ENCODE measurements around the gene USP2.
A peak's percentile ranks its signal among the peaks of the same experiment; 100 is the strongest.

USP2 gene

DNA sequence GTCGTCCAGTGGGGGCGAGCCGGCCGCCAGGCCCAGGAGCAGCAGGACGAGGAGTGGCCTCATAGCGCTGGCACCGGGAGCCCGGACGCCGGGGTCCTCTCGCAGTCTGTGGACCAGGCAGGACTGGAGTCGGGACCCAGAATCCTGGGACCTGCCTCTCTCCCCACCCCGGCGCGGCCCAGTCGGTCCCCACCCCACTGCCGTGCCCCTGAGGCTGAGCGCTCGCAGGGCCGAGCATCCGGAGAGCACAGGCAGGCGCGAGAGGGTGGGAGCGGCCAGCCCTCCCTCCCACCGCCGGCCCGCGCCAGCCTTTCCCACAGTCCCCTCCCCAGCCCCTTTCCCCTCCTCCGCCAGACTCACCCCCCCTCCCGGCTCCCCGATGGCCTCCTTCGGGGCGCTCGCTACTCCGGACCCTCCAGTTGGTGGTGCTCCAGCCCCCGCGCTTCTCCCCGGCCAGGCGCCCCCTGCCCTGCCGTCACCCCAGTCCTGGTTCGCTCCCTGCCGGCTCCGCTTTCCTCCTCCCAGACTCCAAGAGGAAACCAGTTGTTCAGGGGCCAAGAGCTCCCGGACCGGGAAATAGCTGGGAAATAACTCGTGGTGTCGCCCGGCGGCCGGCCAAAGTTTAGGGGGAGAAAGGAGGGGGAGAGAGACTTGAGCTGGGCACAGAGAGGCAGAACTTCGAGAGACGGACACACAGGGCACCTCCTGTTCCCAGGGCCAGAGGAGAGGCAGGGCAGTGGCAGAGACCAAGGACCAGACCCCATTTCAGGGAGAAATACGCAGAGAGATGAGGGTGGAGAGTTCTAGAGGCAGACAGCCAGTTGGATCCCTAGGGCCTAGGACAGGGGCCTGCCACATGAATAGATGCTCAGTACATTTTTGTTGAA is 40.9 kb downstream of the USP2 start, which contains the start of gene C1QTNF5:
TSS of gene C1QTNF5 (minus strand) at position 549 of the 887 bp plus-strand sequence. CDS start at position 63, 486 bp downstream.
- DNase-seq: no peak

GRCh38 chr11:119339589-119340334 is 41.7 kb downstream of the USP2 start:
- DNase-seq: peak; percentile 29

DNA sequence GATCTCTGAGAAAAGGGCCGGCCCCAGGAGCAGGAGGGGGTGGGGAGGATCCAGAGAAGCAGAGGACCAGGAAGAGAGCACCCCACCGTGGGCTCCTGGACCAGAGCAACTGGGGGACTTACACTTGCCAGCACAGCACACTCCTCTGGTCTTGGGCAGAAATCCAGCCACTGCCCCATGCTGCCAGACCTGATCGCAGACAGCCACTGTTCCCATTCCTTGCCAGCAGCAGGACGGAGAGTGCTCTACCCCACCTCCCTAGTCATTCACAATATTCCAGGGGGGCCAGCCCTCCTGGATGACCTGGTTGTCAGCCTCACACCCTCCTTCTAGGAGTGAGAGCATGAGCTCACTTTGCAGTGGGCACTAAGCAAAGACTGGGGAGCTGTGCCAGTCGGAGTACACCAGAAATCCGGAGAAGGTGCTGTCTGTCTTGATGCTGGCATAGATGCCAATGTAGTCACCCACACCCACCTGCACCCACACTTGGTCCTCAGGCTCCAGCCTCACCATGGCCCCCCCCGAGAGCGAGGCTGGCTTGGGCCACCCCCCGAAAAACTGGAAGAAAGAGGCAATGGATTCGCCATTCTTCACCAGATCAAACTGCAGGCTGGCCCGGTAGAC is 42.4 kb downstream of the USP2 start:
- no peak for DNase-seq

DNA sequence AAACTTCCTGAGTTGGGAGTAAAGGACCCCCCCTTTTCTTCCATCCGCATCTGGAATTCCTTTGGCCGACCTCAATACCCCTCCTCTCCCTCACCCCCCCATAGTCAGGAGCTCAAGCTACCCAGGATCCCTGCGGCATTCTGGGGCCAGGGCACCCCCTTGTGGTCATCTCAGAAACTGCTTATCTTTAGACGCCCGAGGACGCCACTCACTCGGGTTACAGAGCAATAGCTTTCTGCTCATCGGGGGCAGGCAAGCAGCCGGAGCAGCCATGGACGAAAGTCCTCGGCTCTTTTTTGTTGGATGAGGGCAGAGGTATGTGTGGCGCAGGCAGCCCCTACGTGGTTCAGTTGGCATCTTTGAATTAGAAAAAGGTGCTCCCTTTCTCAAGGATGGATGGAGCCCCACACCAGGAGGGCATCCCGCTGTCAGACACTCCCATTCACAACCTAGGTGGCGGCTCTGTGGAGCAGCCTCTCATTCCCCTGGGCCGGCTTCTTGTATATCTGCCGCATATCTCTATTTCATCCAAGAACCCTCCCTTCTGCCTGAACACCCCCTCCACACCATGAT is 43.1 kb downstream of the USP2 start:
- DNase-seq: peak; percentile 74

DNA sequence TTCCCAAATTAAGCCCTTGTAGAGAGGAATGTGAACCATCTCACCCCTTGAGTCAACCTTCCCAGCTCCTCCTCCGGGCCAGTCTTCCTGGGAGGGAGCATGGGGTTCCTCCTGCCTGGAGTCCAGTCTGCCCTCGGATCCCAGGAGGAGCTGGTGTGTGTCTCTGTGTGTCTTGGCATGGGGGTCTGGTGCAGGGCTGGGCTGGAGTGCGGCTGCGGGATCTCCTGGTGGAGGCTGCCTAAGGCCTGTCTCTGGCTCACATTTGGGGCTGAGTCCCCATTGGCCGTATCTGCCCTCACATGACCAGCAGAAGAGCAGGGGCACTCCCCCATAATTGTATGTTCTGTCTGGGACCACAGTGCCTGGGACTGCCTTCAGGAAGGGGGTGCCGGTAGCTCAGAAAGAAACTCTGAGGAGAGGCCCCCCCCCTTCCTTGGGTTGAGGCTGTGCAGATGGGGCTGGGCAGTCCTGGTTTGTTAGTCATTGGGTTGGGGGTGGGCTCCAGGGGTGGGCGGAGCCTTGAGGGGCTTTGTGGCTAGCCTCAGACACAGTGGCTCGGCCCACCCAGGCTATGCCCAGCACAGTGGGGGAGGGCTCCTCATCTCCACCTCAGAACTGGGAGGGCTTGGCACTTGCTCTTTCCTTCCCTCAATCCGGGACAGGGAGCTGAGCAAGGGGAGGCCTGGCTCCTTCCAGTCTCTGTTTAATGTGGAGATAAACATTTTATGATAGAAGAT is 43.7 kb downstream of the USP2 start:
- DNase-seq: no peak

- no peak for DNase-seq
Measured at GRCh38 chr11:119336744-119337469, 44.6 kb downstream of the USP2 start.

DNA sequence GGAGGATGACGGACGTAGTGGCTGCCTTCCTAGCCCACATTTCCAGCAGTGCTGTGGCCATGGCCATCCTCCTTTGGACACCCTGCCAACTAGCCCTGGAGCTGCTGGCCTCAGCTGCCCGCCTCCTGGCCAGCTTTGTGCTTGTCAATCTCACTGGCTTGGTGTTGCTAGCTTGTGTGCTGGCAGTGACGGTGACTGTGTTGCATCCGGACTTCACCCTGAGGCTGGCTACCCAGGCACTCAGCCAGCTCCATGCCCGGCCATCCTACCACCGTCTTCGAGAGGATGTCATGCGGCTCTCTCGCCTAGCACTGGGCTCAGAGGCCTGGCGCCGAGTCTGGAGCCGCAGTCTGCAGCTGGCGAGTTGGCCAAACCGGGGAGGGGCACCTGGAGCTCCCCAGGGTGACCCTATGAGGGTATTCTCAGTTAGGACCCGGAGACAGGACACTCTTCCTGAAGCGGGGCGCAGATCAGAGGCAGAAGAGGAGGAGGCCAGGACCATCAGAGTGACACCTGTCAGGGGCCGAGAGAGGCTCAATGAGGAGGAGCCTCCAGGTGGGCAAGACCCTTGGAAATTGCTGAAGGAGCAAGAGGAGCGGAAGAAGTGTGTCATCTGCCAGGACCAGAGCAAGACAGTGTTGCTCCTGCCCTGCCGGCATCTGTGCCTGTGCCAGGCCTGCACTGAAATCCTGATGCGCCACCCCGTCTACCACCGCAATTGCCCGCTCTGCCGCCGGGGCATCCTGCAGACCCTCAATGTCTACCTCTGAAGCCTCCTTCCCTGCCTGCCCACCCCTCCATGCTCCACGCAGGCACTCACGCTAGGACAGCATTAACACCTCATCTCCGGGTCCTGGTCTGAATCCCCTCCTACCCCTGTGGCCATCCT is 45.6 kb downstream of the USP2 start:
- no peak for DNase-seq

DNA sequence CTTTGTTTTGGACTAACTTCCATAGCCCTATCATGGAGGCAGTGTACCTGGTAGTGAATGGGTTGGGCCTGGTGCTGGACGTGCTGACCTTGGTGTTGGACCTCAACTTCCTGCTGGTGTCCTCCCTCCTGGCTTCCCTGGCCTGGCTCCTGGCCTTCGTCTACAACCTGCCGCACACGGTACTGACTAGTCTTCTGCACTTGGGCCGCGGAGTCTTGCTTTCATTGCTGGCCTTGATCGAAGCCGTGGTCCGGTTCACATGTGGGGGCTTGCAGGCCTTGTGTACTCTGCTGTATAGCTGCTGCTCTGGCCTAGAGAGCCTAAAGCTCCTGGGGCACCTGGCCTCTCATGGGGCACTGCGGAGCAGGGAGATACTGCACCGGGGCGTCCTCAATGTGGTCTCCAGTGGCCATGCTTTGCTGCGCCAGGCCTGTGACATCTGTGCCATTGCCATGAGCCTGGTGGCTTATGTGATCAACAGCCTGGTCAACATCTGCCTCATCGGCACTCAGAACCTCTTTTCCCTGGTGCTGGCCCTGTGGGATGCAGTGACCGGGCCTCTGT is 46.3 kb downstream of the USP2 start:
- DNase-seq: no peak

- peak; percentile 97 for DNase-seq
Measured at GRCh38 chr11:119334174-119334930, 47.1 kb downstream of the USP2 start, which contains the start of gene RNF26. RNF26 (plus strand) TSS chr11:119334527; CDS start chr11:119335123, 596 bp downstream.

DNA sequence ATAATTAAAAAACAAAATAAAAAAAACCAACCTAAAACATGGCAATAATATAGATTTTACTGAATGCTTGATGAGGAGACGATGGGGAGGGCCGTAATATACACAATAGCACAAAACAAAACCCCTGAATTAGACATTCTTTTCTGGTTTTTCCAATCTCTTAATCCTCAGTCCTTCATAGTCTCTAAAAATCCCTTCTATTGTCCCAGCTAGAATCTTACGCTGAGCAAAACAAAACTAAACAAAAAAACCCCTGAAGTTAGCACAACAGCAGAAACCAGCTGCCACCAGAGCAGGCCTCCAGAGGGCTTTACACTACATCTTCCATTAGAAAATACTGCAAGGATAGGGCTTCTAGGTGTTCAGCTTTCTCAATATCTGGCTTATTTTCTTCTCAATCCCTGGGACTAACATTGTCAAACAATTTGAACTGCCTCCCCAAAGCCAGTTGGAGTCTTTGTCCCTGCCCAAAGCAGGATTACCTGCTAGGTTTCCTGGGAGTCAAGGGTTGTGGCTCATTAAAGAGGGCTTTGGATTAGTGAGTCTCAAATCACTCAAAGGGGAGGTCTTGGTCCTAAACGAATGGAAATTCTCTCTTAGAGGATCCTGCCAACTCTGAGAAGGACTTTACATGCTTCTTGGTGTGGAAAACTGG is 49.3 kb downstream of the USP2 start:
- no peak for DNase-seq

DNA sequence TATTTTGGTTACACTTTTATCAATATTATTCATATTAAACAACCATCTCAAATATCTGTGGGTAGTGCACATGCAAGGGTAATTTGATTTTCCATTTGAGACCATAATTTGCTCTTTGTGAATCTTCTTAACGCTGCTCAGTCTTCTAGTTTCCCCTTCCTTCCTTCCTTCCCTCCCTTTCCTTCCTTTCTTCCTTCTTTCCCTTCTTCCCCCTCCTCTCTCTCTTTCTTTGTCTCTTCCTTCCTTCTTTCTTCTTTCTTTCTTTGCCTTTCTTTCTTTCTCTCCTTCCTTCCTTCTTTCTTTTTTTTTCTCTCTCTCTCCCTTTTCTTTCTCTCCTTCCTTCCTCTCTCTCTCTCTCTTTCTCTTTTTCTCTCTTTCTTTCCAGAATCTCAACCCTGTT is 51.3 kb downstream of the USP2 start:
- DNase-seq: no peak

DNA sequence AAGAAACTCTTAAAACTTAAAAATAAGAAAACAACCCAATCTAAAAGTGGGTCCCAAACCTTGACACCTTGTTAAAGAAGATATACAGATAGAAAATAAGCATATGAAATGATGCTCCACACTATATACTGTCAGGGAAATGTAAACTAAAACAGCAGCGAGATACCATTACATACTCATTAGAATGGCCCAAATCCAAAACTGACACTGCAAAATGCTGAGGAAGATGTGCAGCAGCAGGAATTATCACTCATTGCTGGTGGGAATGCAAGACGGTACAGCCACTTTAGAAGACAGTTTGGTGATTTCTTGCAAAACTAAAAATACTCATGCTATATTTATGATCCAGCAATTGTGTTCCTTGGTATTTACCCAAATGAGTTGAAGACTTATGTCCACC is 52.2 kb downstream of the USP2 start:
- DNase-seq: no peak

DNA sequence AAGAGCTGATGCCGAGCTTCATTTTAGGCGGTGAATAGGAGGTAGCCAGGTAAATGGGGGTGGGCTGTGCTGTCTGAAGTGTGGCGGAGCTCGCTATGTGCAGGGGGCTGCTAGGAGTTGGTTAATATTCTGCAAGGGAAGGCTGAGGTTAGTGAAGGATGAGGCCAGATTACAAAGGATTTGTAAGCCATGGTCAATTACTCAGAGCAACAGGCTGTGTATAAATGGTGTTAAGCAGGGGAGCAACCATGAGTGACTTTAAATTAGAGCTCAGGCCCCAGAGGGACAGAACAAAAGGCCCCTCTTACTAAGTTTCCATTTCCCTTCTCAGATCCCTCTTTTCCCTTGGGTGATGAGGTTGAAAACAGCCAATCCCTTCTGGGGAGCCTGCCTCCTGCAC is 57.3 kb downstream of the USP2 start:
- DNase-seq: no peak

DNA sequence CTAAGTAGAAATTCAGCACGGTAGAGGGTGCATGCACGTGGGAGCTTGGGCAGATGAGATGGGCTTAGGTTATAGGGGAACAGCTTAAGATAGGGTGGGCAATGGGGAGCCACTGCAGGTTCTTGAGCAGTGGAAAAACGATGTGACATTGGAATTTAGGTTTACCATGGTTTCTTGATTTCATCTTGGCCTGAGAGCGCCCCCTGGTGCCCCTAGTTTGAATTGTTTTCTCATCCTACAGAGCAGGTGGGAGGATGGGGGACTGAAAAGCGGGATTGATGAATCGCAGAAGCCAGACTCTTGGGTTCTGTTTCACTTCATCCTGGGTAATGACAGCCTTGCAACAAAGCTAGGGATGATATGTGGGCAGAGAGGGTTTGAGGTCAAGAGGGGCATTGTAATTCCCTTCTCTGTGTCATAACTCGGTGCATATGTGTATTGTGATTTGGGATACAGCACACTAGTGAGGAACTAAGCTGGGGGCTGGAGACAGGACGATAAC is 57.9 kb downstream of the USP2 start:
- DNase-seq: peak; percentile 78

DNA sequence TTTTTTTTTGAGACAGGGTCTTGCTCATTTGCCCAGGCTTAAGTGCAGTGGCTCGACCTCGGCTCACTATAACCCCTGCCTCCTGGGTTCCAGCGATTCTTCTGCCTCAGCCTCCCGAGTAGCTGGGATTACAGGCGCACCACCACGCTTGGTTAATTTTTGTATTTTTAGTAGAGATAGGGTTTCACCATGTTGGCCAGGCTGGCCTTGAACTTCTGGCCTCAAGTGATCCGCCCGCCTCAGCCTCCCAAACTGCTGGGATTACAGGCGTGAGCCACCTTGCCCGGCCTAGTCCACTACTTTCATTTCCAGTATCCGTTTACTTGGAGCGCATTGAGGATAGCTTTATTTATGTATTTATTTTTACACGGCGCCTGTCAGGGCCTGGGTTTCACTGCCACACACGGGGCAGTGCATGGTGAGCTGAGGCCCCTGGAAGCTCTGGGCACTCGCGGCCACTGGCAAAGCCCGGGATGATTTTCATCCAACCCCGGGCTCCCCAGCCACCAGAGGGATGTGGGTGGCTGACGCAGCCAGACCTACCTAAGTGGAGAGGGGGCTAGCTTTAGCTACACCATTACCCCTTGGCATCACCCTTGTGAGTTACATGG is 58.5 kb downstream of the USP2 start:
- no peak for DNase-seq

GRCh38 chr11:119322360-119322739 is 59.1 kb downstream of the USP2 start:
- DNase-seq: no peak

GRCh38 chr11:119320776-119321524 is 60.5 kb downstream of the USP2 start:
- peak; percentile 53 for DNase-seq

Measured in CD4-positive, alpha-beta T cell treated with Interleukin-12 subunit alpha and Interleukin-12 subunit beta, for 1 hour (primary cell).